Adrenal gland (tissue), 12 donors: ENCODE data around the gene ALDH8A1. TPM values are rescaled to one million over a fixed set of nuclear protein-coding genes. Genes with fewer than 3 reads are reported as not detected.

Experiments used
- DNase-seq, 7 donors: peaks; one replicate each; pipeline ENCODE4 v3.0.0-alpha.2; 2019 to 2020
- H3K27ac ChIP-seq, 5 donors: fragments of 200-600 bp; sonication (generic) in 4 of 5; 1 replicate in 3 of 5; 2 replicates in 2 of 5; pipeline versions ENCODE4 v1.5.1 to v1.8.0; 2016 to 2020; ENCODE audit warnings: mild to moderate bottlenecking in 1 of 5
- H3K27me3 ChIP-seq: fragments of 200-600 bp; 2 replicates; pipeline ENCODE4 v1.8.0; 2021
- H3K36me3 ChIP-seq, 2 donors: fragments of 200-600 bp; replicated peaks in 1 of 2; 1 replicate in 1 of 2; 2 replicates in 1 of 2; pipeline versions ENCODE4 v1.5.1 to v1.8.0; 2018 to 2022
- H3K4me1 ChIP-seq, 2 donors: fragments of 200-600 bp; replicated peaks in 1 of 2; 1 replicate in 1 of 2; 2 replicates in 1 of 2; pipeline versions ENCODE4 v1.5.1 to v1.8.0; 2018 to 2021
- H3K4me3 ChIP-seq, 4 donors: fragments of 200-600 bp; sonication (generic) in 3 of 4; one replicate each; pipeline ENCODE4 v1.5.1; 2016 to 2018
- H3K9me3 ChIP-seq, 3 donors: fragments of 200-600 bp; sonication (generic) in 1 of 3; replicated peaks in 1 of 3; 1 replicate in 2 of 3; 2 replicates in 1 of 3; pipeline versions ENCODE4 v1.5.1 to v1.8.0; 2016 to 2021
- CTCF ChIP-seq, 6 experiments: fragments of 450-650 bp in 4 of 6; fragments of 200-600 bp in 2 of 6; sonication (generic) in 1 of 6; IDR thresholded peaks; 1 replicate in 5 of 6; 2 replicates in 1 of 6; pipeline versions ENCODE4 v1.5.1 to v1.8.0; 2016 to 2021; ENCODE audit warnings: antibody characterized with exemption in 6 of 6, mild to moderate bottlenecking in 2 of 6, moderate library complexity in 1 of 6
- POLR2A ChIP-seq, 2 donors: fragments of 450-650 bp; IDR thresholded peaks; one replicate each; pipeline ENCODE4 v1.6.1; 2017; ENCODE audit warnings: antibody characterized with exemption in 2 of 2, mild to moderate bottlenecking in 2 of 2, moderate library complexity in 1 of 2
- WGBS, 4 donors: extraction: QIAGEN DNeasy Blood & Tissue Kit in 2 of 4; methylation state at CpG; one replicate each; pipeline versions ENCODE4 v1.1.5 to v1.1.7; 2013 to 2017; 5-methylcytosine and 5-hydroxymethylcytosine counted together
- intact Hi-C, 2 donors: fragments of 100-400 bp; cut with DNase I; formaldehyde crosslinking; loops; one replicate each; pipeline versions ENCODE4 v1.14.1 to v1.15.0; 2022 to 2023
- polyA plus RNA-seq, 3 donors: library from polyadenylated mRNA; stranded (reverse); fragments of 200-250 nt in 2 of 3; fragments of 350-450 nt in 1 of 3; fragmentation: Illumina TruSeq in 1 of 3; extraction: RNeasy Lipid Tissue Mini Kit (QIAGEN cat#74804) in 1 of 3; gene quantifications; one replicate each; pipeline ENCODE4 v1.2.3, GENCODE V29; 2013 to 2014
- total RNA-seq, 9 donors: library from RNA; depleted of rRNA in 4 of 9; stranded (reverse); fragments of >200 nt in 4 of 9; fragments of 120-200 nt in 1 of 9; fragmentation: NEBNext Ultra II Directional in 1 of 9; extraction: Animal tissue kit (Norgen Biotek cat#: 25700) in 1 of 9; gene quantifications; one replicate each; pipeline versions ENCODE4 v1.1.0 to v1.2.4, GENCODE V29; 2013 to 2023
- donor health status: healthy with polysubstance abuse.
- donor health status: Bipolar disorder and iron deficiency.
- donor health status: DM: yes; HTN: yes; CAD: no.
- donor health status: DM: no; HTN: no; CAD: no.
- donor health status: DM: no; HTN: no; CAD: no.
- donor health status: DM: yes; HTN: yes; CAD: no.

The ALDH8A1 gene
- total and polyA plus RNA-seq, 12 donors, result 0.24 to 4.5 (median 0.94) TPM

GRCh38 chr6:134948691-134949090 is 1.2 kb downstream of the ALDH8A1 start:
- Histone ChIP-seq H3K36me3 (no peaks in the 10 kb centered on the region), H3K27ac (no peak overlapping the region), H3K9me3 (no peaks in the 10 kb centered on the region), H3K27me3 (no peaks in the 10 kb centered on the region), H3K4me1 (no peaks in the 10 kb centered on the region), H3K4me3 (no peak overlapping the region)
- no peak for DNase-seq
- intact Hi-C loops, result loop anchor here in 1 of 2 donors (10.0 kb wide), 1 partner anchor 794 kb away; no protein-coding TSS in a partner anchor
- TF ChIP-seq CTCF (IDR thresholded peaks at IDR 0.05) (no peak), POLR2A (IDR thresholded peaks at IDR 0.05) (no peak)
- 88 to 100% (median 91%) methylated on average over 1 of the region's 1 CpG for WGBS, 4 donors

DNA sequence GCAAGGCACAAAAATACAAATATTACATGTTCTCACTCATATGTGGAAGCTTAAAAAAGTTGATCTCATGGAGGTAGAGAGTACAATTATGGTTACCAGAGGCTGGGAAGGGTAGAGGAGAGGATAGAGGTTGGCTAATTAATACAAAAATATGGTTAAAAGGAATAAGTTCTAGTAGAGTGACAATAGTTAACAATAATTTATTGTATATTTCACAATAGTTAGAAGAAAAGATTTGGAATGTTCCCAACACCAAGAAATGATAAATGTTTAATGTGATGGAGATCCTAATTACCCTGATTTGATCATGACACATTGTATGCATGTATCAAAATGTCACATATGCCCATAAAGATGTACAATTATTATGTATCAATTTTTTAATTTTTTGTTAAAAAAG is 1.8 kb downstream of the ALDH8A1 start:
- Histone ChIP-seq H3K4me3 (no peak overlapping the region), H3K4me1 (no peaks in the 10 kb centered on the region), H3K9me3 (no peaks in the 10 kb centered on the region), H3K27me3 (no peaks in the 10 kb centered on the region), H3K27ac (no peak overlapping the region), H3K36me3 (no peaks in the 10 kb centered on the region)
- intact Hi-C loops, result loop anchor here in 1 of 2 donors (10.0 kb wide), 1 partner anchor 793 kb away; no protein-coding TSS in a partner anchor
- DNase-seq, result no peak
- TF ChIP-seq CTCF (IDR thresholded peaks at IDR 0.05), result no peak
- no peak for TF ChIP-seq POLR2A (IDR thresholded peaks at IDR 0.05)

- intact Hi-C loops, result loop anchor here in 1 of 2 donors (10.0 kb wide), 1 partner anchor 790 kb away; no protein-coding TSS in a partner anchor
- no peaks in the 10 kb centered on the region for H3K9me3 ChIP-seq
- no peaks in the 10 kb centered on the region for H3K36me3 ChIP-seq
- DNase-seq, result no peak
- TF ChIP-seq POLR2A (IDR thresholded peaks at IDR 0.05) (no peak), CTCF (IDR thresholded peaks at IDR 0.05) (no peak)
- no peak overlapping the region for H3K27ac ChIP-seq
- no peak overlapping the region for H3K4me3 ChIP-seq
- H3K27me3 ChIP-seq, result no peaks in the 10 kb centered on the region
- H3K4me1 ChIP-seq, result no peaks in the 10 kb centered on the region
Observed at GRCh38 chr6:134945045-134945444, 4.9 kb downstream of the ALDH8A1 start.

DNA sequence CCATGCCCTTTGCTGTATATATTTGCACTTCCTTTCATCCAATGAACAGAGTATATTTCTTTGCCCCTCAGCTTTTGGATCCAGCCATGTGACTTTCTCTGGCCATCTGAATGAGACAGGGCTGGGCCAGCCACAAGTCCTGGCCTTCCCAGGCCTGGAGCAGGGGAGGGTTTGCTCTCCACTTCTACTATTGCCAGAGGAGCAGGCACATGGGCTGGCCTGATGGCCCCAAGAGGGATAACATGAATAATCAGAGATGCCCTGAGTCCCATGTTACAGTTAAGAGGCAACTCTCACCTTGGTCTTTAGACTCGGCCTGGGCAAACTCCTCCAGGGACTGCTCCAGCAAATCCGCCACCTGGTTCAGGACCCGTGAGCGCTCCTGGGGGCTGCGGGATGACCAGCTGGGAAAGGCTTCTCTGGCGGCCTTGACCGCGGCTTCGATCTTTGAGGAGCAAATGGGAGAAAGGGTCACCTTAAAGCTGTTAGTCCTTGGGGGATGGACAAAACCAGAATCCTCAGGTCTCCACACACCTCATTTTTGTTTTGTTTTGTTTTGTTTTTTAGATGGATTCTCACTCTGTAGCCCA is 6.3 kb downstream of the ALDH8A1 start:
- H3K4me1 ChIP-seq, result no peaks in the 10 kb centered on the region
- TF ChIP-seq POLR2A (IDR thresholded peaks at IDR 0.05) (no peak), CTCF (IDR thresholded peaks at IDR 0.05) (no peak)
- no peak overlapping the region for H3K4me3 ChIP-seq
- WGBS, 4 donors, result 91 to 100% (median 94%) methylated on average over 9 of the region's 9 CpGs
- H3K9me3 ChIP-seq, result no peaks in the 10 kb centered on the region
- DNase-seq, result no peak
- no peaks in the 10 kb centered on the region for H3K27me3 ChIP-seq
- no peak overlapping the region for H3K27ac ChIP-seq
- intact Hi-C loops, result loop anchor here (5.0 to 10.0 kb wide), 2 partner anchors 789 to 831 kb away; no protein-coding TSS in a partner anchor
- no peaks in the 10 kb centered on the region for H3K36me3 ChIP-seq
